Osteocyte (in vitro differentiated cells): Measurements from ENCODE around the gene PXK. TPM values are rescaled to one million over a fixed set of nuclear protein-coding genes. Genes with fewer than 3 reads are reported as not detected.

Experiments used
- DNase-seq: peaks from one replicate; pipeline ENCODE4 v3.0.0; 2021; ENCODE audit warnings: mixed read lengths; ENCODE audit not compliant: unreplicated experiment; ENCODE audit errors: extremely low spot score
- H3K27ac Mint-ChIP-seq: one replicate; pipeline ENCODE4 v1.8.0; 2021; ENCODE audit warnings: mild to moderate bottlenecking, mixed read lengths; ENCODE audit not compliant: unreplicated experiment
- H3K27me3 Mint-ChIP-seq: one replicate; pipeline ENCODE4 v1.8.0; 2021; ENCODE audit warnings: mixed read lengths; ENCODE audit not compliant: unreplicated experiment
- H3K36me3 Mint-ChIP-seq: one replicate; pipeline ENCODE4 v1.8.0; 2021; ENCODE audit warnings: mixed read lengths; ENCODE audit not compliant: unreplicated experiment
- H3K4me1 Mint-ChIP-seq: one replicate; pipeline ENCODE4 v1.8.0; 2021; ENCODE audit warnings: mixed read lengths; ENCODE audit not compliant: unreplicated experiment
- H3K4me3 Mint-ChIP-seq: one replicate; pipeline ENCODE4 v1.8.0; 2021; ENCODE audit warnings: mild to moderate bottlenecking, moderate library complexity, mixed read lengths; ENCODE audit not compliant: unreplicated experiment
- H3K9me3 Mint-ChIP-seq: one replicate; pipeline ENCODE4 v1.8.0; 2021; ENCODE audit warnings: mixed read lengths; ENCODE audit not compliant: unreplicated experiment
- total RNA-seq: library from RNA; stranded (reverse); gene quantifications from 2 replicates; pipeline ENCODE4 v1.2.1, GENCODE V29; 2021
- TF ChIP-seq, protein P1 (sequence below): fragments of 200-600 bp; sonication (generic); IDR thresholded peaks from 2 replicates; pipeline ENCODE4 v1.5.0; 2021; ENCODE audit warnings: antibody characterized with exemption, mild to moderate bottlenecking, moderate library complexity

Gene PXK
- total RNA-seq, 1 donor from 2014 or later = 39.1 TPM

DNA sequence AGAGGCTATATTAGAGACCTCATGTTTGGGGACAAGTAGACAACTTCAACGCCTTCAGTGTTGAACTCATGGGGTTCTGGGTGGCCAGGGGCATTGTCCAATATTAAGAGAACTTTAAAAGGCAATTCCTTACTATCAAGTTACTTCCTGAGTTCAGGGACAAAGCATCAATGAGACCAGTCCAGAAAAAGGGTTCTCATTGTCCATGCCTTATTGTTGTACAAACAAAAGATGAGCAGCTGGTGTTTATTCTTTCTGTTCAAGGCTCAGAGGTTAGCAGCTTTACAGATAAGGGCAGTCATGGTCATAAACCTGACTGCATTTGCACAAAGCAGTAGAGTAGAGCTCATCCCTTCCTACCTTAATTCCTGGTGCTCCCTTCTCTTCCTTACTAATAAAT, 119.5 kb downstream of the PXK start:
- Mint-ChIP-seq H3K4me3 (no peak overlapping the region), H3K27me3 (no peaks in the 10 kb centered on the region), H3K36me3 (peaks cover 14% of the 10 kb centered on the region), H3K9me3 (peaks cover 28% of the 10 kb centered on the region), H3K4me1 (no peaks in the 10 kb centered on the region), H3K27ac (no peak overlapping the region)
- no peak for DNase-seq
- TF ChIP-seq, protein P1, sequence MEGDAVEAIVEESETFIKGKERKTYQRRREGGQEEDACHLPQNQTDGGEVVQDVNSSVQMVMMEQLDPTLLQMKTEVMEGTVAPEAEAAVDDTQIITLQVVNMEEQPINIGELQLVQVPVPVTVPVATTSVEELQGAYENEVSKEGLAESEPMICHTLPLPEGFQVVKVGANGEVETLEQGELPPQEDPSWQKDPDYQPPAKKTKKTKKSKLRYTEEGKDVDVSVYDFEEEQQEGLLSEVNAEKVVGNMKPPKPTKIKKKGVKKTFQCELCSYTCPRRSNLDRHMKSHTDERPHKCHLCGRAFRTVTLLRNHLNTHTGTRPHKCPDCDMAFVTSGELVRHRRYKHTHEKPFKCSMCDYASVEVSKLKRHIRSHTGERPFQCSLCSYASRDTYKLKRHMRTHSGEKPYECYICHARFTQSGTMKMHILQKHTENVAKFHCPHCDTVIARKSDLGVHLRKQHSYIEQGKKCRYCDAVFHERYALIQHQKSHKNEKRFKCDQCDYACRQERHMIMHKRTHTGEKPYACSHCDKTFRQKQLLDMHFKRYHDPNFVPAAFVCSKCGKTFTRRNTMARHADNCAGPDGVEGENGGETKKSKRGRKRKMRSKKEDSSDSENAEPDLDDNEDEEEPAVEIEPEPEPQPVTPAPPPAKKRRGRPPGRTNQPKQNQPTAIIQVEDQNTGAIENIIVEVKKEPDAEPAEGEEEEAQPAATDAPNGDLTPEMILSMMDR = no peak

DNA sequence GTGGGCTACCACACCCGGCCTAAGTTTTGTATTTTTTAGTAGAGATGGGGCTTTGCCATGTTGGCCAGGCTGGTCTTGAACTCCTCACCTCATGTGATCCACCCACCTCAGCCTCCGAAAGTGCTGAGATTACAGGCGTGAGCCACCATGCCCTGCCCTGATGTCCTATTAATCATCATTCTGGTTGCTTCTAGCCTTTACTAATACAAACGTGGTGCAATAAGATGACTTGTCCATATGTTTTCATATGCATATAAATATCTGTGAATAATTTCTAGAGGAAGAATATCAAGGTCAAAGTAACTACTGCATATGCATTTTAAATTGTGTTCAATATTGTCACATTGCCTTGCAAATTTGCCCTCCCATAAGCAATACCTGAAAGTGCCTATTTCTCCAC, 126.5 kb downstream of the PXK start:
- no peaks in the 10 kb centered on the region for H3K27me3 Mint-ChIP-seq
- peaks cover 15% of the 10 kb centered on the region for H3K4me1 Mint-ChIP-seq
- no peak overlapping the region for H3K27ac Mint-ChIP-seq
- DNase-seq = no peak
- H3K9me3 Mint-ChIP-seq = peaks cover 20% of the 10 kb centered on the region
- no peak overlapping the region for H3K4me3 Mint-ChIP-seq
- peaks cover 14% of the 10 kb centered on the region for H3K36me3 Mint-ChIP-seq
- TF ChIP-seq, protein P1 = no peak

DNA sequence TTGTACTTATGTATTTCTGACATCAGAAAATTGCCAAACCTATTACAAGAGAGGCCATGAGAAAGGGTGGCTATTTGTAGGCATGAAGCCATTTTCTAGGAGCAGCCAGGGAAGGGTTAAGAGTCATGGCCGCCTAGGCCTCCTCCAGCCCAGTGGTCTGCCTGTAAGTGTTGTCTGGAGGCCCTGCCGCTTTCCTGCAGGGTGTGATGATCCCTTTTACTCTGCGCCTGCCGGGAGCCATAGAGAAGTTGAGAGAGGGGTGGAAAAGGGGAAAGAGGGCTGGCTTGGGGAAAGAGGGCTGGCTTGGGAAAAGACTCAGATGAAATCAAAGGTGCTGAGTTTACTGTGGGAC, 130.1 kb downstream of the PXK start:
- Mint-ChIP-seq H3K4me3 (no peak overlapping the region), H3K27ac (no peak overlapping the region), H3K27me3 (no peaks in the 10 kb centered on the region), H3K9me3 (no peaks in the 10 kb centered on the region), H3K36me3 (no peaks in the 10 kb centered on the region), H3K4me1 (peaks cover 21% of the 10 kb centered on the region)
- TF ChIP-seq, protein P1 = no peak
- no peak for DNase-seq

DNA sequence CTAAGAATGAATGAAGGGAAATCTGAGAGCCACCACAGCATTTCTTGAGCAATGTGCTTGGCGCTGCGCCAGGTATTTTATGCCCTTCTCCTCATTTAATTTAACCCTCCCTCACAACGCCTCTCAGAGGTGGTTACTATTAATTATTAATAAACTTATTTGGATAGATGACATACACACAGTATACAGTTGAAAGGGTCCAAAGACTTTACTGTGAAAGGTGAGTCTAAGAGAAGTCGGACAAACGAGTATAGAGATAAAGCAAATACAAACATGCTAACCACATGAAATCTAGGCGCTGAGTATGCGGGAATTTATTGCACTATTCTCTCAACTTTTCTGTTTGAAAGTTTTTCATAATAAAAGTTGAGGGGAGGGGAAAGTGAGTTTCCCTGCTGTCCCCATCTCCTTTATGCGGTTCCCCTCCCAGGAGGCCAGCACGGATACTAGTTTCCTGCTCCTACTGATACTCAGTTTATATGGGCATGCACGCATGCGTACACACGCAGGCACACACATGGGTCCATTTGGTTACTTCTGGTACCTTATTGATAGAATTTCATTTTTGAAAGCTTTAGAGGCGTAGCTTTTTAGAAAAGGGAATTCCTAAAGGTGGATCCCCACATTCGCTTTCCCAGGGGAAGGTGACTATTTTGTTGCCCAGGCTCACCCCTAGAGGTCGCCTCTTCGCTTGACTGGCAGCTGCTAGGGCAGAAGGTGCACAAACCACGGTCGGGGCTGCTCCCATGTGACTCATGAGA, 130.7 kb downstream of the PXK start:
- Mint-ChIP-seq H3K4me3 (no peak overlapping the region), H3K9me3 (no peaks in the 10 kb centered on the region), H3K27ac (no peak overlapping the region), H3K4me1 (peaks cover 21% of the 10 kb centered on the region), H3K27me3 (no peaks in the 10 kb centered on the region), H3K36me3 (no peaks in the 10 kb centered on the region)
- TF ChIP-seq, protein P1 = peak; percentile 76
- DNase-seq = no peak

DNA sequence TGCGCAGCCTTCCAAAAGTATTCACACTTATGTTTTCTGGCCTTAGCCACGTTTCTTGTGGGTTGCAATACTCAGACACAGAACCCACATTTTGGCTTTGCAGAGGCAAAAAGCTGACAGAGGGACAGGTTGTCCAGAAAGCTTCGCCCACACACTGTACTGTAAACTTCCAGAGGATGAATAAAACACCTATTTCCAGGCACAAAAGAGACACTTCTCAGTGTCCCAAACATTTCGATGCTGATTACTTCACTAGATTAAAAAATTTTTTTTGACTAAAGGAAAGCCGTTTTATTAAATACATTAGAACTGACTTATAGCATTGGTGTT, 131.2 kb downstream of the PXK start:
- no peak for DNase-seq
- Mint-ChIP-seq H3K9me3 (no peaks in the 10 kb centered on the region), H3K36me3 (no peaks in the 10 kb centered on the region), H3K27ac (no peak overlapping the region), H3K27me3 (no peaks in the 10 kb centered on the region), H3K4me1 (peaks cover 21% of the 10 kb centered on the region), H3K4me3 (no peak overlapping the region)
- TF ChIP-seq, protein P1 = peak; percentile 2
